Lung (tissue), 12 donors: ENCODE data around the gene RIN1. TPM values are rescaled to one million over a fixed set of nuclear protein-coding genes. Genes with fewer than 3 reads are reported as not detected.
A peak's percentile ranks its signal among the peaks of the same experiment; 100 is the strongest.
"Not testable (repeated sequence)": the region's sequence is repeated elsewhere in the genome, so short reads cannot be mapped to it uniquely, and the experiment has no call there.

ENCODE experiments used
- ATAC-seq: fragments of 200-7000 bp; cut with Tn5 transposase; one replicate; pipeline ENCODE4 v1.9.1; 2020; ENCODE audit warnings: moderate number of reproducible peaks; ENCODE audit not compliant: insufficient read depth, low FRiP score
- DNase-seq, 3 donors: peaks; one replicate each; pipeline ENCODE4 v3.0.0-alpha.2; 2013 to 2017
- H3K27ac ChIP-seq, 2 donors: one replicate each; pipeline ENCODE4 v1.5.1; 2013; ENCODE audit warnings: mild to moderate bottlenecking in 2 of 2, moderate library complexity in 2 of 2, control low read depth in 1 of 2, inconsistent platforms in 1 of 2, low read depth in 1 of 2, low read length in 1 of 2
- H3K27me3 ChIP-seq, 3 donors: one replicate each; pipeline ENCODE4 v1.5.1; 2013; ENCODE audit warnings: low read length in 2 of 3; ENCODE audit not compliant: control insufficient read depth in 3 of 3, insufficient read depth in 3 of 3
- H3K36me3 ChIP-seq, 4 donors: one replicate each; pipeline ENCODE4 v1.5.1; 2013; ENCODE audit warnings: low read length in 4 of 4, mild to moderate bottlenecking in 1 of 4, moderate library complexity in 1 of 4; ENCODE audit not compliant: control insufficient read depth in 4 of 4, insufficient read depth in 4 of 4
- H3K4me1 ChIP-seq, 5 donors: one replicate each; pipeline ENCODE4 v1.5.1; 2013; ENCODE audit warnings: low read length in 5 of 5, mild to moderate bottlenecking in 2 of 5, moderate library complexity in 1 of 5; ENCODE audit not compliant: control insufficient read depth in 5 of 5, insufficient read depth in 5 of 5
- H3K4me3 ChIP-seq: one replicate; pipeline ENCODE4 v1.5.1; 2013; ENCODE audit warnings: mild to moderate bottlenecking, control low read depth, moderate library complexity
- H3K9ac ChIP-seq, 2 donors: one replicate each; pipeline ENCODE4 v1.5.1; 2013; ENCODE audit warnings: low read length in 2 of 2, control low read depth in 1 of 2; ENCODE audit not compliant: insufficient read depth in 1 of 2
- H3K9me3 ChIP-seq, 4 donors: one replicate each; pipeline ENCODE4 v1.5.1; 2013; ENCODE audit warnings: low read length in 3 of 4, mild to moderate bottlenecking in 1 of 4, moderate library complexity in 1 of 4; ENCODE audit not compliant: control insufficient read depth in 4 of 4, insufficient read depth in 3 of 4
- WGBS, 2 donors: extraction: QIAGEN DNeasy Blood & Tissue Kit; methylation state at CpG; one replicate each; pipeline ENCODE4 v1.1.7; 2013; 5-methylcytosine and 5-hydroxymethylcytosine counted together
- polyA plus RNA-seq, 2 donors: library from polyadenylated mRNA; stranded (reverse); fragments of 200-250 nt; gene quantifications; one replicate each; pipeline ENCODE4 v1.2.1, GENCODE V29; 2013
- total RNA-seq, 2 donors: library from RNA; depleted of rRNA in 1 of 2; stranded (reverse); fragments of >200 nt in 1 of 2; gene quantifications; one replicate each; pipeline ENCODE4 v1.2.1, GENCODE V29; 2014 to 2021
- TF ChIP-seq, protein P1 (sequence below): IDR thresholded peaks from 2 replicates; pipeline ENCODE4 v1.5.1; 2012; ENCODE audit warnings: mild to moderate bottlenecking; ENCODE audit errors: control extremely low read depth, extremely low read depth
- donor health status: control.
- donor health status: control.
- donor health status: Bipolar disorder and iron deficiency.
- donor health status: healthy.
- donor health status: DM: yes; HTN: yes; CAD: no.

RIN1 gene
- total and polyA plus RNA-seq, 4 donors, result 1.9 to 15.1 (median 9.6) TPM

DNA sequence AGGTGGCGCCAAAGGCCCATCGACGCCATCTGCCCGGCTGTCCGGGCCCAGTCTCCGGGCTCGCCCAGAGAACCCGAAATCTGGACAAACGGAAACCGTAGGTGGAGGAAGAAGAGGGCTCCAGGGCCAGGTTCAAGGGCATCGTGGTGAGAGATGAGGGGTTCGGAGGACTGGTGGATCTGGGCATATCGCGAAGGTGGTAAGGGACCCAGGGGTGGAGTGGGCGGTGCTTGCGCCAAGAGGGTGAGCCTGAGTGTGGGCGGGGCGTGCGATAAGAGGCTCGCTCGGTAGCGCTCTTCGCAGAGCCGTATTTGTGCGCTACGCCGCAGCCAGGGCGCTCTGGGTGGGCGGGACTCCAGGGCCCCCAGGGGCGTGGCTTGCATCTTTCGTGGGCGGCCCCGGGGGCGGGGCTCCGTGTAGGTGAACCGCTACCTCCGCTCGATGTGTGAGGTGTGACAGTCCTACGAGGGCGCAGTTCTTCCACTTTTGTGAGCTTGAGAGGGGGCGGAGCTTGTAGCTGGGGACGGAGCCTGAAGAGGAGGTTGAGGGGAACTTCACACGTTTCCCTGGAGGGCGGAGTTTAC is 24.2 kb downstream of the RIN1 start:
- DNase-seq (peak; percentile 94 to 95 (median 94)), ATAC-seq (peak; percentile 79)
- Histone ChIP-seq H3K27ac (peak overlapping the region; percentile 84 to 89), H3K9me3 (no peaks in the 10 kb centered on the region), H3K27me3 (peaks cover 0 to 3% (median 0%) of the 10 kb centered on the region in 3 donors), H3K4me3 (peak overlapping the region; percentile 29), H3K36me3 (peaks cover 0 to 3% (median 0%) of the 10 kb centered on the region in 4 donors), H3K9ac (peak overlapping the region in 1 of 2 donors; percentile 82), H3K4me1 (peaks cover 0 to 23% (median 0%) of the 10 kb centered on the region in 5 donors)
- 1% methylated on average over 43 to 44 of the region's 44 CpGs for WGBS, 2 donors
- TF ChIP-seq, protein P1, sequence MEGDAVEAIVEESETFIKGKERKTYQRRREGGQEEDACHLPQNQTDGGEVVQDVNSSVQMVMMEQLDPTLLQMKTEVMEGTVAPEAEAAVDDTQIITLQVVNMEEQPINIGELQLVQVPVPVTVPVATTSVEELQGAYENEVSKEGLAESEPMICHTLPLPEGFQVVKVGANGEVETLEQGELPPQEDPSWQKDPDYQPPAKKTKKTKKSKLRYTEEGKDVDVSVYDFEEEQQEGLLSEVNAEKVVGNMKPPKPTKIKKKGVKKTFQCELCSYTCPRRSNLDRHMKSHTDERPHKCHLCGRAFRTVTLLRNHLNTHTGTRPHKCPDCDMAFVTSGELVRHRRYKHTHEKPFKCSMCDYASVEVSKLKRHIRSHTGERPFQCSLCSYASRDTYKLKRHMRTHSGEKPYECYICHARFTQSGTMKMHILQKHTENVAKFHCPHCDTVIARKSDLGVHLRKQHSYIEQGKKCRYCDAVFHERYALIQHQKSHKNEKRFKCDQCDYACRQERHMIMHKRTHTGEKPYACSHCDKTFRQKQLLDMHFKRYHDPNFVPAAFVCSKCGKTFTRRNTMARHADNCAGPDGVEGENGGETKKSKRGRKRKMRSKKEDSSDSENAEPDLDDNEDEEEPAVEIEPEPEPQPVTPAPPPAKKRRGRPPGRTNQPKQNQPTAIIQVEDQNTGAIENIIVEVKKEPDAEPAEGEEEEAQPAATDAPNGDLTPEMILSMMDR, result peak; percentile 97

- Histone ChIP-seq H3K9ac (peak overlapping the region in 1 of 2 donors; percentile 82), H3K27me3 (peaks cover 0 to 3% (median 0%) of the 10 kb centered on the region in 3 donors), H3K36me3 (peaks cover 0 to 3% (median 0%) of the 10 kb centered on the region in 4 donors), H3K27ac (peak overlapping the region in 1 of 2 donors; percentile 89), H3K4me3 (no peak overlapping the region), H3K9me3 (no peaks in the 10 kb centered on the region), H3K4me1 (peaks cover 0 to 23% (median 0%) of the 10 kb centered on the region in 5 donors)
- ATAC-seq (no peak), DNase-seq (no peak)
- 26 to 27% methylated on average over 26 of the region's 26 CpGs for WGBS, 2 donors
- TF ChIP-seq, protein P1, result no peak
Measured at GRCh38 chr11:66311470-66311964, 24.7 kb downstream of the RIN1 start.

DNA sequence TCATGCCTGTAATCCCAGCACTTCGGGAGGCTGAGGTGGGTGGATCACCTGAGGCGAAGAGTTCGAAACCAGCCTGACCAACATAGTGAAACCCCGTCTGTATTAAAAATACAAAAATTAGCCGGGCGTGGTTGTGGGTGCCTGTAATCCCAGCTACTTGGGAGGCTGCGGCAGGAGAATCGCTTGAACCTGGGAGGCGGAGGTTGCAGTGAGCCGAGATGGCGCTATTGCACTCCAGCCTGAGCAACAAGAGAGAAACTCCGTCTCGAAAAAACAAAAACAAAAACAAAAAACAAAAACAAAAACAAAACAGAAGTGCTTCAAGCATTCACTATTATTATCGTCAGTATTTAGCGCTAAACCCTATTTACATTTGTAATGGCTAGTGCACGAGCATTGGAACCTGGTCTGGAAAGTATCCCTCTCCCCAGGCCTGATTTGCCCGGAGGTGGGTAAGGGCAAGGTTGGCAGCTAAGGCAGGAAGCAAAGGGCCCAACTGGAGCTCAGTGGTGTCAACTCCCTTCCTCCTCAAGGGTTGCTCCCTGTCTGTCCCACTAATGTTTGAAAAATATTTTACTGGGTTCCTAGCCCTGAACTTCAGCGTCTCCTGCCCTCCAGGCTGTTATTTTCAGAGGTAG is 25.3 kb downstream of the RIN1 start:
- 87 to 88% methylated on average over 18 of the region's 18 CpGs for WGBS, 2 donors
- ATAC-seq, result not testable (repeated sequence)

GRCh38 chr11:66310324-66310723 is 25.9 kb downstream of the RIN1 start:
- H3K9ac ChIP-seq, result no peak overlapping the region
- no peaks in the 10 kb centered on the region for H3K36me3 ChIP-seq
- peaks cover 0 to 3% (median 0%) of the 10 kb centered on the region in 3 donors for H3K27me3 ChIP-seq
- peaks cover 0 to 20% (median 0%) of the 10 kb centered on the region in 5 donors for H3K4me1 ChIP-seq
- no peak overlapping the region for H3K4me3 ChIP-seq
- 87 to 89% methylated on average over 8 of the region's 8 CpGs for WGBS, 2 donors
- H3K9me3 ChIP-seq, result no peaks in the 10 kb centered on the region
- ATAC-seq (no peak), DNase-seq (no peak)
- H3K27ac ChIP-seq, result no peak overlapping the region
- TF ChIP-seq, protein P1, result no peak

More for the DNA sequence above, 25.3 kb downstream of the RIN1 start:
- H3K9me3 ChIP-seq, H3K36me3 ChIP-seq, DNase-seq, H3K4me3 ChIP-seq, H3K27me3 ChIP-seq, H3K27ac ChIP-seq, H3K9ac ChIP-seq: not testable (repeated sequence)
- peaks cover 0 to 23% (median 0%) of the 10 kb centered on the region in 5 donors for H3K4me1 ChIP-seq
